Activated CD8-positive, alpha-beta memory T cell treated with anti-CD3 and anti-CD28 coated beads for 1 hour (primary cell): Measurements from ENCODE around the gene CLSTN2.

ENCODE experiments used
- DNase-seq, 2 donors: peaks; one replicate each; pipeline ENCODE4 v3.0.0-alpha.2; 2020; ENCODE audit warnings: low read depth in 1 of 2; ENCODE audit errors: extremely low read depth in 1 of 2

The CLSTN2 gene

DNA sequence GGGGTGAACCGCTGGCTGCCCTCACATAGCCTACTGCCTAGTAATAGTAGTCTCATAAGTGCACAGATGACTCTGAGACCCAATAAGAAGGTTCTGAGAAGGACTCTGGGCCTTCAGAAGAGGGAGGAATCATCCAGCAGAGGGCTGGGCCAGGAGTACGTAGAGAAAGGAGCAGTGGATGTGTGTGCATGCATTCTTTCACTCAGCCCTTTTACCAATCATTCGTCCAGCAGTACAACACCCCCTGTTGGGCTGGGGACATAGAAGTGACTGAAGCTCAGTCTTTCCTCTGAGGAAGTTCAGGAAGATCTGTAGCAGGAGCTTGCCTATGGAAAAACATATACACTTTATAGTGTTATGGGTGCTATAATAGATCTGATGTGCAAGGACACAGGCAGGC lies 333.1 kb downstream of the CLSTN2 start:
- DNase-seq = no peak

DNA sequence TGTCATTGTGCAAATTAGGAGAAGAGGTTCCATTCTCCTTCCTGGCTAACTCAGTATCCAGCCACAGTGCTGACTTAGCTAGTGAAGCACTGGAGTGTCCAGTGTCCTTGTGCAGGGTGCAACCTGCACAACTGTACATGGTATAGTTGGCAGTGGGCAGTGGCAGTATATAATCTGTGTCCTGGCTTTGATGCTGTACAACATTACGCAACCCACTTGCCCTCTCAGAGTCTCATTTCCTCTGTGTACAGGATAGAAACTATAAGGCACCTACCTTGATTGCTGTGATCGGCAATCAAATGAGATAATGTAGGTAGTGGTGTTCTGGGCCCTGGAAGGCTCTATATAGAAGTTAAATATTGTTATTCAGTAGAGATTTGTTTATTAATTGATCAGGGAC lies 333.6 kb downstream of the CLSTN2 start:
- no peak for DNase-seq

DNA sequence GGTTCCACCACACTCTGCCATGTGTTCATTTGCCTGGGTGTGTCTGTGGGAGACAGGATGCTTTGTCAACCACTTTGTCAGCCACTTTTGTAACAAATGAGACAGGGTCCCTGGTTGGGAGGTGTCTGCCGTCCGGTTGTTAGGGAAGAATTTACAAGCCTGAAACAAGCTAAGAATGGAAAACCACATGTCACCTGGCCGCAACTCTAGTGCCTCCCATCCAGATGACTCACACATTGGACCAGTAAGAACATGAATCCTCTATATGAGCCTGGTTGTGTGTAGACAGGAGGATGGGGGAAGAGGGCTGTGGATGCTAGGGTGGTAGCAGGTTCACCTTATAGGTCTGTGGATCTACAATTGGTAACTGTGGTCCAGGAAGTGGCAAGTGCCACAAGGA lies 335.3 kb downstream of the CLSTN2 start:
- no peak for DNase-seq

DNA sequence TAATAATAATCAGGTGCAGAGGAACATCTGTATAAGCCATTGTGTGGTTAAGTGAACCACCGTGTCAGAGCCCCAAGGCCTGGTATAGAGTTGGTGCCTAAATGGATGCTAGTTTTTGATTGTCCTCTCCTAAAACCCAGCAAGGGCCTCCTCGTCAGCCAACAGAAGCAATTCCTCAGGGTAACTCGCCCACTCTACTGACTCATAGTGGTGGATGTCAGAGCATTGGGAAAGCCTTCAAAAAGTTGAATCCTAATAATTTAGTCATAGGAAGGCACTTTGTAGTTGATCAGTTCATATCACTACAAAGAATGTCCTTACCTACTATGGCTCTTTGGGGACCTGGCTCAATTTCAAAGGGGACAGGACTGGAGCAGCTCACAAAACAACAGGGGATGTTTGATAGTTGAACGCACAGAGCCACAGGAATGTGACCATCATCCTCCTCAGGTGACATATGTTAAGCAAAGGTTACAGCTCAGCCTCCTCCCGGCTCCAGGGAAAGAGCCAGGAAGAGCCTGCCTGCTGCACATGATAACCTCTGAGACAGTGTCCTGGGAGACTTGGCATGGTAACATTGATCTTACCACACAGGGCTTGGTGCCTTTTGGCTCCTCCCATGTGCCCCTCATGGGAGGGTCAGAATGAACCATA lies 338.7 kb downstream of the CLSTN2 start:
- DNase-seq = no peak

DNA sequence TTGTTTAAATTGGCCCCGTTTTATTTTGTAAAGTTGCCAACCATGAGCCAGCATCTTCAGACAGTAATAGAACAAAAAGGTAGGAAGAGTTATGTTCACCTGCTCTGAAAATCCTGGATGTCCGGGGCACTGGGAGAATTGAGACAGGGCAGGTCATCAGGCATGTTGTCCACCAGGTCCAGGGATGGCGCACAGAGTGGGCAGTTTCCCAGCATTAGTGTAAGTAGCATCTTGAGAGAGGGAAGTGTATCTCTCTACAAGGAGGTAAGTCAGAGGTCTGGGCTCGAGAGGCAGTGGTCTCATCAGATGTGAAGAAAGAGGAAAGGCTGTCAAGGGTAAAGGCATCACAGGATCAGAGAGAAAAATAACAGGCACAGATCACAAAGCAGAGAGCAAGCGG lies 339.4 kb downstream of the CLSTN2 start:
- no peak for DNase-seq

DNA sequence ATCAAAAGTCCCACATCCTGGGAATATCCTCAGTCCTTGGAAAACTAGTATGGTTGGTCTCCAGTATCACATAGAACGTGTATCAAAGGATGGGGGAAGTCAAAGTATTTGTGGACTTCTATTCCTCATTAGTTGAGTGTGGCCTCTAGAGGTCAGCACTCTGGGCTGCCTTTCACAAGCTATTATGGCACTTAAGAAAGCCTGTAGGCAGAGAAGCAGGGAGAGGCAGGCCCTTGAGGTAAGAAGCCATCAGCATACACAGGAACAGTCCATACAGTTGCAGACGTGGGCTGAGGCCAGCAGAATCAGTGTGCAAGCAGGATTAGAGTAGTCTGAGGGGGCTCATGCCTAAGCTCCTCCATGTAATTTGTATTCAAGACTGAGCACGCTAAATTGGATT lies 341.7 kb downstream of the CLSTN2 start:
- no peak for DNase-seq

DNA sequence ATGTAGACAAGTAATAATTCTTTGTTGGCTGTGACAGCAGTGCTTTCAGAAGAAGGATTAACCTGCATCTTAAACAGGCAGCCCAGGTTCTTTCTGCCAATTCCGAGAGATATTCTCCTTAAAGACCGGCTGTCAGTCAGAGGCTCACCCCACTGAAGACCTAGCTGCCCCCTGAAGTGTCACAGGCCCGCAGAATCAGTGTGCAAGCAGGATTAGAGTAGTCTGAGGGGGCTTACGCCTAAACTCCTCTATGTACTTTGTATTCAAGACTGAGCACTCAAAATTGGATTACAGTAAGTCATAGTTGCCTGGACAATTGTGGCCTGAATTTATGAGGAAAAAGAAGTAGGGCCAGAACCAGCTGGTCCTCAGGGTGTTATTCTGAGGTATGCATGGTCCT lies 342.9 kb downstream of the CLSTN2 start:
- DNase-seq = no peak

DNA sequence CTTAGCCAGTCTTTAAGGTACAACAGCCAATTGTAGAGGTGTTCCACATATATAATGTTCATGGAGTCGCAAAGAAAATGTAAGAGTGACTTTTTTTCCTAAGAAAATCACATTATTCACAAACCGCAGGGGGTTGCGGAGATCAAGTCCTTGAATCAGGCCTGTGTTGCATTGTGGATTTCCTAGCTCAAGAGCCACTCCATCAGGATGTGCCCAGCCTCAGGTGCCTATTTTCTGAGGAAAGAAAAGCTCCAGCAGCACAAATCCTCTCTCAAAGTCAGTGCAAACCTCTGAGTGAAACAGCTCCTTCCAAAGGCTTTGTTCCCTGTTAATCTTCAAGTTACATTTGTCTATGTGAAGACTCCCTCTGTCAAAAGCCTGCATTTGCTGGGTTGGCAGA lies 349.4 kb downstream of the CLSTN2 start:
- no peak for DNase-seq

DNA sequence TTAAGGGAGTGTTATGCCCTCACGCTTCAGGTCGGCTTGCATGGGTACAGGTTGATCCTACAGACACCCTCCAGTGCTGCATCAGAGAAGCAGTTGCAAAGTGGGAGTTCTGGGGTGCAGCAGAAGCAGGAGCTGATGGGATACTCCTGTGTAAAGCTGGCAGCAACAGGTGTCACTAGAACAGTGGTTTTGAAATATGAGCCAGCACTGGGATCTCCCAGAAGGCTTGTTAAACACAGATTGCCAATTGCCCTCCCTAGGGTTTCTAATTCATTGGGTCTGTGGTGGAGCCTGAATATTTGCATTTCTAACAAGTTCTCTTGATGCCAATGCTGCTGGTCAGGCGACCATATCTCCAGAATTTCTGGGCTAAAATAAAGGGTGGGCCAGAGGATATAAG lies 350.4 kb downstream of the CLSTN2 start:
- no peak for DNase-seq

DNA sequence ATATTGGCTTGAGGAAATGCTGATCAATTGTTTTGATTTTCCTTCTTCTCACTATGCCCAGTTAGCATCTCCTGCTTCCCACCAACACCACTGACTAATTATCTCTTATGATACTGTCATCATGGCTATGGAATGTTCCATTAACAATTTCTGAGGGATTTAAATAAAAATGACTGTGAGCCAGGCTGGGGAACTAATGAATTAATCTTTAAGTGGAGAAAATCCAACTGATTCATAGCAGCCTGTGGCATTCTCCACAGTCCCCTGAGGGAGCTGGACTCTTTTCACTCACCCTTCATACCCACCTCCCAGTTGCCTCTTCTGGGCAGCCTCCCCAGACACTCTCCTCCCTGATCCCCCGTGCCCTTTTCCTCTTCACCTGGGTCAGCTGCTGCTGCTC lies 353.6 kb downstream of the CLSTN2 start:
- DNase-seq = no peak

DNA sequence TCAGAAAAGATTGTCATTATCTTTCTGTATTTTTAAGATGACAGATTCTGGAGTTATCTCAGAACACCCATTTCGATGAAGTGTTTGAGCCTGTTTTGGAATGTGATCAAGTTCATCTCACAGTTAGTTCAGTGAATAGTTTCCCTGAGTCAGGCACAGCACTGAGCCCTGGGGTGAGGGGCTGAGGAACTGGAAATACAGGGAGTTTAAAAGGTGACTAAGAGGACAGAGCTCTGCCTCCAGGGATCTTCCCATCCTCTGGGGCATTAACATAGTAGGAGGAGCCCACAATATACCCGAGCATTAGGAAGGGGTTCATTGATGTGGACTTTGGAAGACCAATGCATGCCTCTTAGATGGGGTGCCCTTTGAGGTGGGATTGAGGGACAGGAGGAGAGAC lies 355.1 kb downstream of the CLSTN2 start:
- no peak for DNase-seq

DNA sequence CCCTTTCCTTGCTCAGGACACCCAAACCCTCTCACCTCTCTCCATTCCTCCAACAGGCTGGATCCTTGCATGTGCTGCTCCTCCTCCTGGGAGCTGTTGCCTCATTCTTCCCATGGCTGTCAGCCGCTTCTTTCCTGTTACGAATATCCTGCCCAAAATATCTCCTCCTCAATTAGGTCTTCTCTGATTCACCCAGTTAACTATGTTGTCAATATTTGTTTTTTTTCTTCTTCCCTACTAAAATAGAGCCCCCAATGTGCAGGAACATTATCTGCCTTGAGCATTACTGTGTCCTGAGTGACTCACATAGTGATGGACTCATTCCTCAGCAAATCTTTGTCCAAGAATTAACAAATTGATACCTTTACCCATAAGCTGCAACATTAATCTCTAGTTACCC lies 357.2 kb downstream of the CLSTN2 start:
- no peak for DNase-seq

DNA sequence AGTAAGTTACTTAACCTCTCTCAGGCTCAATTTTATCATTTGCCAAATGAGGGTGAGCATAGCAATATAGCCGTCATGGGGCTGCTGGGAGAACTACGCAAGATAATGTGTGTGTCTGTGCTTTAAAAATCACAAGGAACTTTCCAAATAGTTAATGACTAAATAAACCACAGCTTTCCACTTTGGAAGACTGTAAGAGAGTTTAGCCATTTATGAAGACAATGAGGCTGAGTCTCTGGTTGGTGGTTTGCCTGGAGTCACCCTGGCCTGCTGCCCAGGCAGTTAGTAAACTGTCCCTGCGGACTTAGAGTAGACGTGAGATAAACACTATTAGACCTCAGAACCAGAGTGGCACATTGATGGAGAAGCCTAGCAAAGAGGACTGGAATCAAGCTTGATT lies 357.7 kb downstream of the CLSTN2 start:
- no peak for DNase-seq

DNA sequence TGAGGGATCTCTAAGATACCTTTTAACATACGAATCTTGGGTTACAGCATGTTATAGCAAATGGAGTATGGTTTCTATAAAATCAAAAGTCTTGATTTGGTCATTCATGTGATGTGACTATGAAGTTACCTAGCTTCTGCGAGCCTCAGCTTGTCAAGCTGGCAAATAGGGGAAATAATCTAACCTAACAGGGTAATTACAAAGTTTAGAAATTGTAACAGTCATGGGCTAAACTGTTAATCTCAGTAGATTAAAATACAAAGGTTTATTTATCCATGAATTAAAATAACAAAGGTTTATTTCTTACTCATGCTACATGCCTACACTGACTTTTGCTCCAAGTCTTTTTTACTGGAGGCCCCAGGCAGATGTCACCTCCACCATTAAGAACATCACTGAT lies 359.1 kb downstream of the CLSTN2 start:
- DNase-seq = no peak

DNA sequence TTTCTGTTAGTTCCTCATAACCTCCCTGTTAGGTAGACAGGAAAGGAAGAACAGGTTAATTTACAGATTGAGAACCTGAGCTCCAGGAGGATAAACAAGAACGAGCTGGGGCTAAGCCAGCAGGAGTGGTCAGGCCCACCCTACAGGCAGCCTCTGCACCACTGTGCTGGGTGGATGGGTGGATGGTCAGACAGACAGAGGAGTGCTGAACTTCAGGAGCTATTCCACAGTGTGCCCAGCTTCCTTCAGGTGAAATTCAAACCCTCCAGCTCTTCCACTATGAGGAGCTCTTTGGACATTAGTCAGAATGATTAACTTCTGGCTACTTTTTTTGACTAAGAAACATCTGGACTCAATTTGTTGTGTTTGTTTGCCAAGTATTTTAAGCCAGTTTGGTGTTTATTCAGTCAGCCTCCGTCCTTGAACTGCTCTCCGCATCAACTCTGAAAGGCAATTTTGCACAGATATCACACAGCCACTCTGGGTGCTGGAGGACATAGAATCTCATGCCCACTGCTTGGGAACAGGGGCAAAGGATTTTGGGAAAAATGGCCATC lies 361.9 kb downstream of the CLSTN2 start:
- no peak for DNase-seq

DNA sequence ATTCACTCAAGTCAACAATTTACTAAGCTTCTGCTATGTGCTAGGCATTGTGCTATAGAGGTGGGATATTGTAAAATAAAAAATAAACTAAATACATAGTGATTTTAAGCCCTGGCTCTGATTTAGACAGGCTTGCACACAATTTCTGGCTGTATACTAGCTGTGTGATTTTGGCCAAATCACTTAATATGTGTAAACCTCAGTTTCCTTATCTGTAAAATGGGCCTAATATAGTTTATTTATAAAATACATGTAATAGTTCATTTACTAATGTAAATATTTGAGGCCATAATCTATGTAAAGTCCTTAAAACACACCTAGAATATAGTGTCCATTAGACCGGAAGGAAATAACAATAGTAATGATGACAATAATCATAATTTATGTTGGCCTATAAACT lies 363.1 kb downstream of the CLSTN2 start:
- DNase-seq = no peak

DNA sequence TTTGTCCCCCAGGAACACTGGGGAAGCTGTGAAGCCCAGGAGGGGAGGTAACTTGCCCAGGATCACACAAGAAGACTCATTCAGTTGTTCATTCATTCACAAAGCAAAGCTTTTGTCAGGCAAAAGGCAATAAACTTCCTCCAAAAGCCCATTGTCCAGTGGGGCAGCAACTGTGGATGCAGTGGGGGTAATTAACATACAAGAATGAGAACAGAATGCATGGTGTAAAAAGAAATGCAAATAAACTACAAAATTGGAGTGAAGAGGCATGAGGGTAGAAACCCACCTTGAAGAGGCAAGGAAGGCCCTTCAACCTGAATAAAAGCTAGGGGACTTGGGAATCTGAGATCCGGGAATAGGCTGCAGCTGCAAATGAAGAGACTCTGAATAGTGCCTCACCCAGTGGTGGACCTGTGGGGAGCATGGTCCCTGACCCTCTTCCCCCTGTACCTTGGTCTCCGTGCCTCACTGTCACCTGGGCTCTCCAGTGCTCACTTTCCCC lies 363.6 kb downstream of the CLSTN2 start:
- no peak for DNase-seq

DNA sequence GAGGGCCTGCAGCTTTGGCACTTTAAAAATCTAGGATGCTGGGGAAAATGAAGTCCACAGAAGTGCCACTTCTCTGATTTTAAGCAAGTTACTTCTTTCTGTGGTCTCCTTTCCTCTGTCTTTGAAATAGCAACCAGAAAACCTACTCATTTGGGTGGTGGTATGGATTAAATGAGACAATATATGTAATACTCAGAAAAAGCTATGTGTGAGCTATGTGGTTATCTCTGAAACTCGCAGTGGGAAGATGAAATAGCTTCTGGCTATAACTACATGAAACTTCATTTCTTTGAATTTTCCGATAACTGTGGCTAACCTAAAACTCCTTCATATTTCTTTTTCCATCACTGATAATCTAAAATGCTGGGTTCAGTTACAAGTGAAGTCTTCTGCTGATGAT lies 368.9 kb downstream of the CLSTN2 start:
- DNase-seq = no peak

DNA sequence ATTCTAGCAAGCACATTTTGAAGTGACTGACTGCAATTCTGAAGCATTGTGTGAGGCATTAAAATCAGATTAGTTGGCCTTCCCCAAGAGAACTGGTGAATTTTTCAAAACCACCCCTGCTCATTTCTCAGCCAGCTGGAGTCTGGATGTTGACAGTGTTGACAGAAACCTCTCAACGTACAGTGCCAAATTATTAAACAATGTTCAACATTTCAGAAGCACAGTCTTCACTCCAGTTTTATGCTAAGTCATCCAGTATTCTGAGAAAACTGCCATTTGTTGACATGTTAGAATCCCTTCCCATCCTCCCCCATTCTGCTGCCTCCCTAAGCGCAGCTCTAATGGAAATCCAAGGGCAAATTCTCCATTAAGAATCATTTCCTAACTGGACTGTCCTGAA lies 373.6 kb downstream of the CLSTN2 start:
- DNase-seq = no peak

DNA sequence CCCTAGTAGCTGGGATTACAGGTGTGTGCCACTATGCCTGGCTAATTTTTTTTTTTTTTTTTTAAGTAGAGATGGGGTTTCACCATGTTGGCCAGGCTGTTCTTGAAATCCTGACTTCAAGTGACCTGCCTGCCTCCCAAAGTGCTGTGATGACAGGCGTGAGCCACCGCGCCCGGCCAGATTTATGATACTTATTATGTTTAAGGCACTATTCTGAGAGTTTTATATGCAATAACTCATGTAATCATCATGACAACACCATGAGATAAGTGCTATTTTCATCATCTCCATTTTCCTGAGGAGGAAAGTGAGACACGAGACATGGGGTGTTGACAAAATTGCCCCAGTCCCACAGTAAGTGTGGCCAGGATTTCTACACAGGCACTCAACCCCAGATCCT lies 376.4 kb downstream of the CLSTN2 start:
- no peak for DNase-seq

DNA sequence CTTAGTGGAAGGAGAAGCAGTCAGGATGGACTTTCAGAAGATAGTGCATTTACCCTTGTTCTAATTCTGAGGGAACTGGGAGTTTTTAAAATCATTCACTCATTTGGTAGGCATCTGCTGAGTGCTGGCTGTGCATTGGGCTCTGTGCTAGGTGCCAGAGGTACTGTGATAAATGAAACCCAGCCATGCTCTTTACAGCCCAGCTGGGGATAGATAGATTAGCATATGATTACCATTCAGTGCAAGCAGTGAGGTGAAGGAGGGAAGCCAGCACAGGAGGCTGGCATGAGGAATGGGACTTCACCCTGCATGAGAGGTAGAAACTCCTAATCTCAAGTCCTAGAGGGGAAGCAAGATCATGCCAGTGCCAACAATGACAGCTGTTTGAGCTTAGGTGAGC lies 381.0 kb downstream of the CLSTN2 start:
- DNase-seq = no peak

DNA sequence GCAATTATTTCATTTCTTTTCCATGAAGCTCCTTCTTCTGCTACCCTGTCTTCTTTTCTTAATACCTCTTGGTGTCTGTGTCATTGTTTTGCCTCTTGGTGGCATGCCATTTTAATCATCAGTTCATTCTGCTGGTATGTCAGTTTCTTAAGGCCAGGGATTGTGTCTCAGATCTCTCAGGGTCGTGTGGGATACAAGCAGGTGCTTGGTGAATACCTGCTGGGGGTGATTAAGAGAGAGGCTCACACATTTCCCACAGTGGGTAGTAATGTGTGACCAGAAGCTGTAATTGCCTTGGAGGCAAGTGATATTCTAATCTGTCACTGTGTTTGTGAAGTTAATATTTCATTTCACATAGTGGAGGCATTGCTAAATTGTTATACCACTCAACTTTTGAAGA lies 381.5 kb downstream of the CLSTN2 start:
- no peak for DNase-seq

DNA sequence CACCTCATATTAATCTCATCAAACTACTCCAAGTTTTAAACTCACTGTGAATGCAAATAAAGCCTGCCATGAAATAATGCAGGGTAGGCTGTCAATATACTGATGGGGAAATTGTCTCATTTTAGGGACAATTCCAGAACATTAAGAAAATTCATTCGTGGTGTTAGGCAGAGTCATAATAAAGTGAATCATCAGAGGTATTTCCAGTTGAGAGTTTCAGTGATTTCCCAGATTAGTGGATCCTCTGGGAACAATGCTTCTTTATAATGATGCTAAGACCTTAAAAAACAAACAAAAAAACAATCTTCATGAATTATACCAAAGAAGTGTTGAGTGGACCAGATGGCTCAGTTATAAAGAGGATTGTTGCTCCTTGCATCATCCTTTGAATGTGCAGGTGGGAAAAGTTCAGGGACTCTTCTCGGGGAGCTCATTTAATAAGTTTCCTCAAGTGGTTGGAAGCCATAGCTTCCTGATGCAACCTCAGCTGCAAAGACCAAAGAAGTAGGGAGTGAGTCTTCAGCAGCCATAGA lies 381.9 kb downstream of the CLSTN2 start:
- no peak for DNase-seq
